Tibial nerve (tissue), 4 donors: ENCODE measurements around the gene STRA8. TPM values are rescaled to one million over a fixed set of nuclear protein-coding genes. Genes with fewer than 3 reads are reported as not detected.

Experiments used
- DNase-seq, 2 donors: peaks; one replicate each; pipeline ENCODE4 v3.0.0-alpha.2; 2019; ENCODE audit warnings: low spot score in 2 of 2
- H3K27ac ChIP-seq, 4 donors: fragments of 200-600 bp; sonication (generic) in 3 of 4; one replicate each; pipeline ENCODE4 v1.5.1; 2017 to 2019; ENCODE audit warnings: mild to moderate bottlenecking in 1 of 4
- H3K27me3 ChIP-seq, 2 donors: fragments of 200-600 bp; sonication (generic) in 1 of 2; one replicate each; pipeline versions ENCODE4 v1.5.1 to v1.6.0; 2017 to 2019
- H3K36me3 ChIP-seq, 3 donors: fragments of 200-600 bp; sonication (generic); one replicate each; pipeline ENCODE4 v1.5.1; 2018 to 2019
- H3K4me1 ChIP-seq, 4 donors: fragments of 200-600 bp; sonication (generic) in 3 of 4; one replicate each; pipeline ENCODE4 v1.5.1; 2017 to 2019
- H3K4me3 ChIP-seq, 4 donors: fragments of 200-600 bp; sonication (generic) in 3 of 4; one replicate each; pipeline ENCODE4 v1.5.1; 2017 to 2019; ENCODE audit warnings: mild to moderate bottlenecking in 1 of 4, moderate library complexity in 1 of 4
- H3K9me3 ChIP-seq, 4 donors: fragments of 200-600 bp; sonication (generic) in 3 of 4; one replicate each; pipeline ENCODE4 v1.5.1; 2017 to 2019
- EP300 ChIP-seq, 2 donors: sonication (generic); formaldehyde crosslinking; IDR thresholded peaks; one replicate each; pipeline ENCODE4 v1.6.1; 2017; ENCODE audit warnings: antibody characterized with exemption in 2 of 2, mild to moderate bottlenecking in 1 of 2
- POLR2A ChIP-seq, 2 donors: fragments of 450-650 bp; IDR thresholded peaks; one replicate each; pipeline ENCODE4 v1.6.1; 2017; ENCODE audit warnings: antibody characterized with exemption in 2 of 2, mild to moderate bottlenecking in 2 of 2, moderate library complexity in 2 of 2
- WGBS, 2 donors: methylation state at CpG; one replicate each; pipeline ENCODE4 v1.1.5; 2018; 5-methylcytosine and 5-hydroxymethylcytosine counted together
- total RNA-seq, 4 donors: library from RNA; depleted of rRNA; stranded (reverse); fragments of >200 nt; gene quantifications; one replicate each; pipeline ENCODE4 v1.1.0, GENCODE V29; 2016
- TF ChIP-seq, protein P1 (sequence below), 5 experiments: fragments of 200-600 bp in 3 of 5; fragments of 450-650 bp in 2 of 5; sonication (generic) in 3 of 5; IDR thresholded peaks; one replicate each; pipeline ENCODE4 v1.5.1; 2016 to 2019; ENCODE audit warnings: antibody characterized with exemption in 5 of 5, mild to moderate bottlenecking in 3 of 5, moderate library complexity in 2 of 5

STRA8 gene
- total RNA-seq, 4 donors from 2014 or later = not detected

DNA sequence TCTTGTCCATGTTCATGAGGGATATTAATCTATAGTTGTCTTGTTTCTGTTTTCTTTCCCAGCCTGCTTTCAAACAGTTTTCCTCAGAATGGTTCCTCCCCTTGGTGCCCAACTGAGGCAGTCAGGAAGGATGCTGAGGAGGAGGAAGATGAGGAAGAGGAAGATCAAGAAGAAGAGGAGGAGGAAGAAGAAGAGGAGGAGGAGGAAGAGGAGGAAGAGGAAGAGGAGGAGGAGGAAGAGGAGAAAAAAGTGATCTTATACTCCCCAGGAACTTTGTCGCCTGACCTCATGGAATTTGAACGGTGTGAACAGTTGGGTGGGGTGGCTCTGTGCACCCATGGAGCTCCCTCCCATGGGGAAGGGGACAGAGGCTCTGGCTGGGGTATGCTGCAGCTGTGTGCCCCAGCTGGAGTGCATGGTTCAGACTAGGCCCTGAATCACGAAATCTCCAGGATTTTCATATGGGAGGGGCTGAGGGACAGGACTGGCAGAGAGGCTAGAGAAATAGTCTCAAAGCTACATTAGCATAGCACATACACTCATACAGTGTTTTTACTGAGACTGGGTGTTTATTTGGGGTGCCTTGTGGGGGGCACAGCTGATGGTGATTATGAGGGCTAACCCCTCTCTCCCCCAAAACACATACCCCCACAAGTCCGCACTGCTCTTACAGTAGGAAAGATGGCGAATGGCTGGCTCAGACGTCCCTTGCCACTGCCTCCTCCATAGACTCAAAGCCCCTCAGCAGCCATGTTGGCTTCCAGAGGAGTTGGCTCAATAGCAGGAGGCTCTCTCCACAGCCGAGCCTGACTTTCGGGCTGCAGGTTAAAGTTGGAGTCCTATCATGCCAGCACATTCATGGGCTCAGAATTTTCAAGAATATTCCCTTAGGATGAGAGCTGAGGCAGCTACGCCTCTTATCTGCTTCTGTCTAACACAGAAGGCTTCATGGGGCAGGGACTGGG, 11.9 kb downstream of the STRA8 start:
- no peak overlapping the region for H3K27ac ChIP-seq
- DNase-seq = no peak
- no peaks in the 10 kb centered on the region for H3K36me3 ChIP-seq
- 89 to 93% methylated on average over 9 of the region's 9 CpGs for WGBS, 2 donors
- no peaks in the 10 kb centered on the region for H3K27me3 ChIP-seq
- H3K9me3 ChIP-seq = no peaks in the 10 kb centered on the region
- no peaks in the 10 kb centered on the region for H3K4me1 ChIP-seq
- TF ChIP-seq POLR2A (IDR thresholded peaks at IDR 0.05) = no peak
- TF ChIP-seq EP300 (IDR thresholded peaks at IDR 0.05) = no peak
- TF ChIP-seq, protein P1, sequence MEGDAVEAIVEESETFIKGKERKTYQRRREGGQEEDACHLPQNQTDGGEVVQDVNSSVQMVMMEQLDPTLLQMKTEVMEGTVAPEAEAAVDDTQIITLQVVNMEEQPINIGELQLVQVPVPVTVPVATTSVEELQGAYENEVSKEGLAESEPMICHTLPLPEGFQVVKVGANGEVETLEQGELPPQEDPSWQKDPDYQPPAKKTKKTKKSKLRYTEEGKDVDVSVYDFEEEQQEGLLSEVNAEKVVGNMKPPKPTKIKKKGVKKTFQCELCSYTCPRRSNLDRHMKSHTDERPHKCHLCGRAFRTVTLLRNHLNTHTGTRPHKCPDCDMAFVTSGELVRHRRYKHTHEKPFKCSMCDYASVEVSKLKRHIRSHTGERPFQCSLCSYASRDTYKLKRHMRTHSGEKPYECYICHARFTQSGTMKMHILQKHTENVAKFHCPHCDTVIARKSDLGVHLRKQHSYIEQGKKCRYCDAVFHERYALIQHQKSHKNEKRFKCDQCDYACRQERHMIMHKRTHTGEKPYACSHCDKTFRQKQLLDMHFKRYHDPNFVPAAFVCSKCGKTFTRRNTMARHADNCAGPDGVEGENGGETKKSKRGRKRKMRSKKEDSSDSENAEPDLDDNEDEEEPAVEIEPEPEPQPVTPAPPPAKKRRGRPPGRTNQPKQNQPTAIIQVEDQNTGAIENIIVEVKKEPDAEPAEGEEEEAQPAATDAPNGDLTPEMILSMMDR (IDR thresholded peaks at IDR 0.05) = no peak
- H3K4me3 ChIP-seq = no peak overlapping the region

DNA sequence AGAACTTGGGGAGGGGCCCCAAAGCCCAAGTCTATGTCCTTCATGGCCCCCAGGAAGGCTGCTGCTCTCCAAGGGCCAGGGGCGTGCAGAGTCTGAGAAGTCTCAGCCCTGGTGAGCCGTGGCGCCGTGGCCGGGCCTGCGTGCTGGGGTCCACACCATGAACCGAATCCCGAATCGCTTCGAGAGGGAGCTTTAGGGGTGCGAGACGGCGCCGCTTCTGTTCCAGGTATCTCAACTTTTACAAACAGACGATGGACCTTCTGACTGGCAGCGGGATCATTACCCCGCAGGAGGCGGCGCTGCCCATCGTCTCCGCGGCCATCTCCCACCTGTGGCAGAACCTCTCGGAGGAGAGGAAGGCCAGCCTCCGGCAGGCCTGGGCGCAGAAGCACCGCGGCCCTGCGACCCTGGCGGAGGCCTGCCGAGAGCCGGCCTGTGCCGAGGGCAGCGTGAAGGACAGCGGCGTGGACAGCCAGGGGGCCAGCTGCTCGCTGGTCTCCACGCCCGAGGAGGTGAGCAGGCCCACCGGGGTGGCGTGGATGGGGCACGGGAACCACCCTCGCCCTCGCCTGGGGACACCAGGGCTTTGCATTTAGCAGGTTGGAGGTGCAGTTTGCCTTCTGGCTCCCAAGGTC, 12.7 kb downstream of the STRA8 start:
- H3K4me3 ChIP-seq = no peak overlapping the region
- DNase-seq = no peak
- H3K27me3 ChIP-seq = no peaks in the 10 kb centered on the region
- H3K9me3 ChIP-seq = no peaks in the 10 kb centered on the region
- no peaks in the 10 kb centered on the region for H3K4me1 ChIP-seq
- WGBS, 2 donors = 96 to 98% methylated on average over 35 to 42 of the region's 43 CpGs
- TF ChIP-seq EP300 (IDR thresholded peaks at IDR 0.05) = no peak
- TF ChIP-seq POLR2A (IDR thresholded peaks at IDR 0.05) = no peak
- TF ChIP-seq, protein P1 (IDR thresholded peaks at IDR 0.05) = no peak
- H3K36me3 ChIP-seq = no peaks in the 10 kb centered on the region
- H3K27ac ChIP-seq = no peak overlapping the region

DNA sequence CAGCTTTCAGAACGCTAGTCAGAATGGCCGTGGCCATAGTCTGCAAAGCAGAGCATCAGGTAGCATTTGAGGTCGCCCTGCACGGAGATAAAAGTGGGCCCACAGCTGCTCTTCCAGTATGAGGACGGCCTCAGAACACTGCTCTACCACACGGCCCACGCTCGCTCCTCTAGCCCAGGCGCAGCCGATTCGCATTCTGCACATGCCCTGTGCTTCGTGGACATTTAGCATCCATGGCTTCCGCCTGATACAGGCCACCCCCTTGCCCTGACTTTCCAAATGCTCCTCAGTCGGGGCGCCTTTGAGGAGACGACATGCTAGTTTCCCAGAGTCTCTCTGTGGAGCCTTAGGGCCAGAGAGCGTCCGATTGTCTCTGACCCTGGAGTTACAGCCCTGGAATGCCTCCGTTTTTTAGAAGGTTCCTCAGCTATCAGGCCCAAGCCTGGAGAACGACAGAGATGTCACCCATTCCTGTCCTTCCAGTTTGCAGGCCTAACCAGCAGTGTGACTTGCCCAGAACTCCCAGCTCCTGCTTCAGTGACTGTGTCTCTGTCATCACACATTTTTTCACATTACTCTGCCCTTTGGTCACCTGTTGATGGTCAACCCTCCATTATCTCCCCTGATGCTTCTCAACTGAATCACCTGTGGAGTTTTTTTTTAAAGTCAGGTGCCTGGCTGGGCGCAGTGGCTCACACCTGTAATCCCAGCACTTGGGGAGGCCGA, 14.3 kb downstream of the STRA8 start:
- no peaks in the 10 kb centered on the region for H3K9me3 ChIP-seq
- WGBS, 2 donors = 93% methylated on average over 22 of the region's 22 CpGs

DNA sequence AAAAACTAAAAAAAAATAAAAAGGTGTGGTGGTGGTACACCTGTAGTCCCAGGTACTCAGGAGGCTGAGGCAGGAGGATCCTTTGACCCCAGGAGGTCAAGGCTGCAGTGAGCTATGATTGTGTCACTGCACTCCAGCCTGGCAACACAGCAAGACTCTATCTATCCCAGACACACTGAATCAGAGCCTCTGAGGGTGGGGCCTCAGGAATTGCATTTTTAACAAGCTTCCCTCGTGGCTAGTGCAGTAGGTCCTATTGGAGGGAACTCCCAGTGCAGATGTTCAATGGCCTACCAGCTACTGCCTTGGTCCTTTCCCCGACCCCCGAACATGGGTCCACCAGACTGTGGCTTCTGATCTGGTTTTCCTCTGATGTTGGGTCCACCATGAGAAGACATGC, 14.9 kb downstream of the STRA8 start:
- TF ChIP-seq POLR2A (IDR thresholded peaks at IDR 0.05) (no peak), EP300 (IDR thresholded peaks at IDR 0.05) (no peak)
- TF ChIP-seq, protein P1 (IDR thresholded peaks at IDR 0.05) = no peak
- Histone ChIP-seq H3K27me3 (no peaks in the 10 kb centered on the region), H3K9me3 (no peaks in the 10 kb centered on the region), H3K4me3 (no peak overlapping the region), H3K27ac (no peak overlapping the region), H3K36me3 (no peaks in the 10 kb centered on the region), H3K4me1 (peaks cover 0 to 7% (median 5%) of the 10 kb centered on the region in 4 donors)
- no peak for DNase-seq
- WGBS, 2 donors = 83 to 92% methylated on average over 3 of the region's 3 CpGs

More for the DNA sequence above, 14.3 kb downstream of the STRA8 start:
- Histone ChIP-seq H3K4me1 (peaks cover 0 to under 1% (median 0%) of the 10 kb centered on the region in 4 donors), H3K27ac (no peak overlapping the region), H3K36me3 (no peaks in the 10 kb centered on the region), H3K4me3 (no peak overlapping the region), H3K27me3 (no peaks in the 10 kb centered on the region)
- DNase-seq = no peak
- TF ChIP-seq POLR2A (IDR thresholded peaks at IDR 0.05) = no peak
- TF ChIP-seq, protein P1 (IDR thresholded peaks at IDR 0.05) = no peak
- no peak for TF ChIP-seq EP300 (IDR thresholded peaks at IDR 0.05)
